ENCODE measurements around the gene CEP128. TPM values are rescaled to one million over a fixed set of nuclear protein-coding genes. Genes with fewer than 3 reads are reported as not detected.

CEP128 gene
- total RNA-seq, 4 donors from 2014 or later: 7.4 to 30.4 (median 11.7) TPM

DNA sequence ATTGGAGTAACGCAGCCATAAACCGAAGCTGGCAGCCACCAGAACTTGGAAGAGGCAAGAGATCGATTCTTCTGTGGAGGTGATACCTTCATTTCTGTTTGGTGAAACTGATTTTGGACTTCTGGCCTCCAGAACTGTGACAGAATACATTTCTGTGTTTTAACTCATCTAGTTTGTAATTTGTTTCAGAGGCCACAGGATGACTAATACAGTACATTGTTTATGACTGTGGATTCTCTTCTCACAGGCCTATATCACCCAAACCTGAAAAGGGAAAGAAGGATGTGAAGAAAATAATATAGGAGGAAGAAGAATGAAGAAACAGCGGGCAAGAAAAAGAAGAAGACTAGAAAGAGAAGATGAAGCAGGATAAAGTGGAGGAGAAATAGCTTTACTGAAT is 466.5 kb downstream of the CEP128 start:
- WGBS: 90% methylated on average over 4 of the region's 4 CpGs
- Histone ChIP-seq H3K4me1 (no peaks in the 10 kb centered on the region), H3K27ac (no peak overlapping the region), H3K36me3 (no peaks in the 10 kb centered on the region), H3K4me3 (no peak overlapping the region), H3K27me3 (no peaks in the 10 kb centered on the region), H3K9me3 (no peaks in the 10 kb centered on the region)
- no peak for DNase-seq (ENCODE audit: low spot score in 2 of 2)
- TF ChIP-seq, protein P1, sequence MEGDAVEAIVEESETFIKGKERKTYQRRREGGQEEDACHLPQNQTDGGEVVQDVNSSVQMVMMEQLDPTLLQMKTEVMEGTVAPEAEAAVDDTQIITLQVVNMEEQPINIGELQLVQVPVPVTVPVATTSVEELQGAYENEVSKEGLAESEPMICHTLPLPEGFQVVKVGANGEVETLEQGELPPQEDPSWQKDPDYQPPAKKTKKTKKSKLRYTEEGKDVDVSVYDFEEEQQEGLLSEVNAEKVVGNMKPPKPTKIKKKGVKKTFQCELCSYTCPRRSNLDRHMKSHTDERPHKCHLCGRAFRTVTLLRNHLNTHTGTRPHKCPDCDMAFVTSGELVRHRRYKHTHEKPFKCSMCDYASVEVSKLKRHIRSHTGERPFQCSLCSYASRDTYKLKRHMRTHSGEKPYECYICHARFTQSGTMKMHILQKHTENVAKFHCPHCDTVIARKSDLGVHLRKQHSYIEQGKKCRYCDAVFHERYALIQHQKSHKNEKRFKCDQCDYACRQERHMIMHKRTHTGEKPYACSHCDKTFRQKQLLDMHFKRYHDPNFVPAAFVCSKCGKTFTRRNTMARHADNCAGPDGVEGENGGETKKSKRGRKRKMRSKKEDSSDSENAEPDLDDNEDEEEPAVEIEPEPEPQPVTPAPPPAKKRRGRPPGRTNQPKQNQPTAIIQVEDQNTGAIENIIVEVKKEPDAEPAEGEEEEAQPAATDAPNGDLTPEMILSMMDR (IDR thresholded peaks at IDR 0.05): no peak
- TF ChIP-seq POLR2AphosphoS5 (IDR thresholded peaks at IDR 0.05) (no peak), POLR2A (IDR thresholded peaks at IDR 0.05) (no peak), EP300 (IDR thresholded peaks at IDR 0.05) (no peak)

DNA sequence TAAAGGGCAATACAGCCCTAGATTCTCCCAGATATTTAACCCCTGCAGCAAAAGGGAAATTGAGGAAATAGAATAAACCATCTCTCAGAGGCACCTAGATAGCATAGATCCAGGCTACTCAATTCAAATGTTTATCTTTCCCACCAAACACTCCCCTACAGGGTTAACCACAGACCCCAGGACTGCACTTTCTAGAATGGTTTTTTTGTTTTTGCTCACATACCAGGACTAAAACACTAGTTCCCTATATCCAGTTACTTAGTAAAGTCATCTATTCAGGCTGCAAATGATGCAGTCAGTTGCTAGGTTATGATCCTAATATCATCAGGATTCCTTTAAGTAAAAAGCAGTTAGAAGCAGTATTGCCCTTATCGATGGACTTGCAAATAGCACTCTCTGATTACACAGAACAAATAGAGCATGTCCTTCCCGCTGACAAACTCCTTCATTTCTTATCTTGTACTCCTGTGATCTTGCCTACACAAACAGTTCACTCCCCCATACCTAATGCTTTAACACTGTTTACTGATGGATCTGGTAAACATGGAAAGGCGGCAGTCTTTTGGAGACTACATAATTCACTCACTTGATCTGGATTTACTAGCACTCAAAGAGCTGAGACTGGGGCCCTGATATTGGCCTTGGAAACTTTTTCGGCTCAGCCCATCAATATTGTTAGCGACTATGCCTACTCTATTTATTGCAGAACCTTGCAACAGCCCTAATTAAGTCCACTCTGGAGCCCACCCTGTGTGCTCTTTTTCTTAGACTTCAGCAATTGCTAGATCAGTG is 473.0 kb downstream of the CEP128 start:
- Histone ChIP-seq H3K4me1 (no peaks in the 10 kb centered on the region), H3K9me3 (no peaks in the 10 kb centered on the region), H3K27ac (no peak overlapping the region), H3K36me3 (no peaks in the 10 kb centered on the region), H3K4me3 (no peak overlapping the region), H3K27me3 (no peaks in the 10 kb centered on the region)
- 87% methylated on average over 5 of the region's 5 CpGs for WGBS
- TF ChIP-seq POLR2AphosphoS5 (IDR thresholded peaks at IDR 0.05) (no peak), POLR2A (IDR thresholded peaks at IDR 0.05) (no peak), EP300 (IDR thresholded peaks at IDR 0.05) (no peak)
- TF ChIP-seq, protein P1 (IDR thresholded peaks at IDR 0.05): no peak
- DNase-seq (ENCODE audit: low spot score in 2 of 2): no peak

DNA sequence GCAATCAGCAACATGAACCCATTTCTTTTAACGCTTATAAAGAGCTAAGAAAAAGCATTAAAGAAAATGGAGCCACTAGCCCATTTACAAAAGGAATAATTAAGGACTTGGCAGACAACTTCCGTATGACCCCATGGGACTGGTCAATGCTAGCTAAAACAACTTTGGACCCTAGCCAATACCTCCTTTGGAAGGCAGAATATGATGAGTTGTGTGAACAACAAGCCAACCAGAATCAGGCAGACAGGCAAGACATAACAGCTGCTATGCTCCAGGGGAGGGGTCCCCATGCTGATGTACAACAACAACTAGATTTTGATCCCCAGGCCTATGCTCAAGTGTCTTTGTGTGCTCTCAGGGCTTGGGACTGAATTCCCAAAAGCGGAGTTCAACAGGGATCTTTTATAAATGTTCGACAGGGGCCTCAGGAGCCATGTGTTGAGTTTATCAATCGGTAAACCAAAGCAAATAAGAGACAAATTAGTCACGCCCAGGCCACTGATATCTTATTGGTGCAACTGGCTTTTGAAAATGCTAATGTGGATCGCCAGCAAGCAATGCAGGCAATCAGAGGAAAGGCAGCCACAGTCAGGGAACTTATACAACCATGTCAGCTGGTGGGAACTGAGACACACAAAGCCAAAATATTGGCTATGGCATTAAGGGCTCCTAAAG is 475.9 kb downstream of the CEP128 start:
- TF ChIP-seq EP300 (IDR thresholded peaks at IDR 0.05) (no peak), POLR2AphosphoS5 (IDR thresholded peaks at IDR 0.05) (no peak), POLR2A (IDR thresholded peaks at IDR 0.05) (no peak)
- TF ChIP-seq, protein P1 (IDR thresholded peaks at IDR 0.05): no peak
- H3K27ac ChIP-seq: no peak overlapping the region
- no peaks in the 10 kb centered on the region for H3K36me3 ChIP-seq
- H3K4me1 ChIP-seq: no peaks in the 10 kb centered on the region
- no peak overlapping the region for H3K4me3 ChIP-seq
- no peak for DNase-seq (ENCODE audit: low spot score in 2 of 2)
- WGBS: 83% methylated on average over 7 of the region's 7 CpGs
- no peaks in the 10 kb centered on the region for H3K27me3 ChIP-seq
- H3K9me3 ChIP-seq: no peaks in the 10 kb centered on the region

- Histone ChIP-seq H3K9me3 (no peaks in the 10 kb centered on the region), H3K27ac (no peak overlapping the region), H3K27me3 (no peaks in the 10 kb centered on the region), H3K4me3 (no peak overlapping the region), H3K4me1 (no peaks in the 10 kb centered on the region), H3K36me3 (no peaks in the 10 kb centered on the region)
- WGBS: 83% methylated on average over 15 of the region's 15 CpGs
- TF ChIP-seq EP300 (IDR thresholded peaks at IDR 0.05) (no peak), POLR2AphosphoS5 (IDR thresholded peaks at IDR 0.05) (no peak), POLR2A (IDR thresholded peaks at IDR 0.05) (no peak)
- TF ChIP-seq, protein P1 (IDR thresholded peaks at IDR 0.05): no peak
- DNase-seq (ENCODE audit: low spot score in 2 of 2): no peak
These were observed 476.9 kb downstream of the CEP128 start for GRCh38 chr14:80464531-80465149.

DNA sequence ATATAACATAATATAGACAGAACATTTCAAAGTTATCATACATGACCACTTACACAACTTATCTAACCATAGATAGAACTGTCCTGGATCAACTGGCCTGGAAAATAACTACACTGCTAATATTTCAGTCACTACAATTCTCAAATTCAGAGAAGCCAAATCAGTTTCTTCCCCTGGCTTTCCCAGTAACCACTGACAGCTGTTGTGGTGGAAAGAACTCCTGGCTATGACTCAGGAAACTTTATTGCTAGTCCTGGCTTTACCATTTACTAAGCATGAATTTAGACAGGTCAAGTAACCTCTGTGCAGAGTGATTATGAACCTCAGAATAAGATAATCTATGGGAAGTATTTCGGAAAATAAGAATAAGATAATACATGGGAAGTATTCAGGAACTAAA is 485.3 kb downstream of the CEP128 start:
- Histone ChIP-seq H3K4me1 (no peaks in the 10 kb centered on the region), H3K9me3 (no peaks in the 10 kb centered on the region), H3K27ac (no peak overlapping the region), H3K27me3 (no peaks in the 10 kb centered on the region), H3K4me3 (no peak overlapping the region), H3K36me3 (no peaks in the 10 kb centered on the region)
- DNase-seq (ENCODE audit: low spot score in 2 of 2): no peak
- 92% methylated on average over 1 of the region's 1 CpG for WGBS
- no peak for TF ChIP-seq EP300 (IDR thresholded peaks at IDR 0.05)
- no peak for TF ChIP-seq POLR2A (IDR thresholded peaks at IDR 0.05)
- TF ChIP-seq POLR2AphosphoS5 (IDR thresholded peaks at IDR 0.05): no peak
- TF ChIP-seq, protein P1 (IDR thresholded peaks at IDR 0.05): no peak

All from suprapubic skin (tissue), 4 donors.